HL-60 (cell line): ENCODE results near the gene PPM1H.

ENCODE experiments used
- DNase-seq, 2 experiments: peaks; one replicate each; pipeline ENCODE4 v3.0.0-alpha.2; 2010 to 2020; ENCODE audit warnings: low read depth in 1 of 2, low spot score in 1 of 2
- H3K27ac ChIP-seq: fragments of 250-450 bp; sonication (Bioruptor Pico); replicated peaks from 2 replicates; pipeline ENCODE4 v1.5.1; 2020; ENCODE audit warnings: mild to moderate bottlenecking, moderate library complexity
- H3K27me3 ChIP-seq: fragments of 250-450 bp; sonication (Bioruptor Pico); 2 replicates; pipeline ENCODE4 v1.5.1; 2021; ENCODE audit warnings: mild to moderate bottlenecking, moderate library complexity; ENCODE audit not compliant: insufficient read depth, poor library complexity, severe bottlenecking
- H3K4me3 ChIP-seq: replicated peaks from 2 replicates; pipeline ENCODE4 v1.5.1; 2011; ENCODE audit warnings: mild to moderate bottlenecking, control low read depth, low read length; ENCODE audit not compliant: insufficient read depth
- CTCF ChIP-seq: IDR thresholded peaks from one replicate; pipeline ENCODE4 v1.5.1; 2011; ENCODE audit warnings: low read length, control low read depth, inconsistent platforms; ENCODE audit not compliant: insufficient read depth
- GABPA ChIP-seq: IDR thresholded peaks from 2 replicates; pipeline ENCODE4 v1.6.1; 2012; ENCODE audit warnings: low read depth
- POLR2AphosphoS5 ChIP-seq: IDR thresholded peaks from 2 replicates; pipeline ENCODE4 v1.6.1; 2012; ENCODE audit warnings: low read depth
- REST ChIP-seq: IDR thresholded peaks from 2 replicates; pipeline ENCODE4 v1.6.1; 2012; ENCODE audit warnings: low read depth; ENCODE audit not compliant: insufficient replicate concordance
- SPI1 ChIP-seq: IDR thresholded peaks from 2 replicates; pipeline ENCODE4 v1.6.1; 2012; ENCODE audit warnings: low read depth, mild to moderate bottlenecking, borderline replicate concordance

Gene PPM1H

GRCh38 chr12:62728741-62729140 is 206.2 kb downstream of the PPM1H start:
- Histone ChIP-seq H3K27me3 (no peaks in the 10 kb centered on the region), H3K4me3 (no peak overlapping the region), H3K27ac (no peak overlapping the region)
- TF ChIP-seq REST (no peak), CTCF (no peak), GABPA (no peak), SPI1 (no peak), POLR2AphosphoS5 (no peak)
- DNase-seq, result no peak

- no peak for DNase-seq
- no peak overlapping the region for H3K4me3 ChIP-seq
- H3K27ac ChIP-seq, result no peak overlapping the region
- no peaks in the 10 kb centered on the region for H3K27me3 ChIP-seq
- no peak for TF ChIP-seq REST
These were observed 208.4 kb downstream of the PPM1H start for GRCh38 chr12:62726471-62726980.

- H3K4me3 ChIP-seq, result no peak overlapping the region
- DNase-seq, result no peak
- no peak overlapping the region; the same call in 1 of the 2 replicates for H3K27ac ChIP-seq
- H3K27me3 ChIP-seq, result no peaks in the 10 kb centered on the region
- no peak for TF ChIP-seq GABPA
- no peak for TF ChIP-seq SPI1
- no peak for TF ChIP-seq POLR2AphosphoS5
- no peak for TF ChIP-seq CTCF
- no peak for TF ChIP-seq REST
These were observed 209.2 kb downstream of the PPM1H start for GRCh38 chr12:62725781-62726180.

GRCh38 chr12:62724947-62725451 is 210.0 kb downstream of the PPM1H start:
- Histone ChIP-seq H3K4me3 (no peak overlapping the region), H3K27me3 (no peaks in the 10 kb centered on the region), H3K27ac (no peak overlapping the region)
- TF ChIP-seq GABPA (no peak), CTCF (no peak), REST (no peak), POLR2AphosphoS5 (no peak), SPI1 (no peak)
- DNase-seq, result peak in 1 of 2 experiments; percentile 9
